ENCODE results near the gene SLC41A1.

- TF ChIP-seq POLR2AphosphoS5 (IDR thresholded peaks at IDR 0.05; ENCODE audit: borderline replicate concordance, low read depth, low read length) = no peak
- no peak for TF ChIP-seq EZH2 (IDR thresholded peaks at IDR 0.05)
Measured at GRCh38 chr1:205809942-205810345, 3.1 kb downstream of the SLC41A1 start.

Data from SK-N-MC (cell line).